ENCODE results near the gene CCR1.

CCR1 gene

GRCh38 chr3:46183330-46183729 lies 24.8 kb downstream of the CCR1 start:
- Histone ChIP-seq H4K8ac (ENCODE audit: low read depth, low read length) (no peak overlapping the region), H3K14ac (ENCODE audit: low read length) (no peak overlapping the region), H3K79me1 (ENCODE audit: low read length) (no peaks in the 10 kb centered on the region), H3K27me3 (ENCODE audit: insufficient read depth, low read length) (no peaks in the 10 kb centered on the region), H3K4me3 (ENCODE audit: low read depth, low read length) (no peak overlapping the region), H3K27ac (ENCODE audit: low read depth, low read length) (no peak overlapping the region), H3K4me2 (ENCODE audit: low read length) (no peak overlapping the region), H3K23ac (ENCODE audit: low read length) (no peak overlapping the region), H3K9me3 (ENCODE audit: insufficient read depth, low read depth, low read length) (peaks cover 8% of the 10 kb centered on the region), H2AFZ (ENCODE audit: insufficient read depth, low read length, poor library complexity) (no peak overlapping the region), H4K91ac (ENCODE audit: low read depth, low read length) (no peak overlapping the region), H3K9ac (ENCODE audit: low read length) (no peak overlapping the region), H3K4ac (ENCODE audit: low read depth, low read length) (no peak overlapping the region), H2BK120ac (ENCODE audit: insufficient read depth, low read length, poor library complexity) (no peak overlapping the region), H3K4me1 (ENCODE audit: control insufficient read depth in 1 of 2, insufficient read depth in 2 of 2, low read length in 2 of 2) (peaks cover 0 to 2% of the 10 kb centered on the region in 2 experiments), H3K18ac (ENCODE audit: low read length) (no peak overlapping the region), H2BK12ac (ENCODE audit: low read length) (no peak overlapping the region), H2AK5ac (ENCODE audit: low read length) (no peak overlapping the region), H3K36me3 (ENCODE audit: control insufficient read depth in 1 of 2, insufficient read depth in 2 of 2, low read length in 2 of 2) (no peaks in the 10 kb centered on the region), H4K12ac (ENCODE audit: low read depth, low read length) (no peak overlapping the region), H3K79me2 (ENCODE audit: control insufficient read depth, insufficient read depth, low read length, poor library complexity) (no peaks in the 10 kb centered on the region), H2BK5ac (ENCODE audit: low read depth, low read length, poor library complexity) (no peak overlapping the region)
- WGBS (ENCODE audit: extremely low coverage, insufficient coverage, insufficient read length): no CpG with 5 or more reads among the region's 5 CpGs
- no peak for DNase-seq

DNA sequence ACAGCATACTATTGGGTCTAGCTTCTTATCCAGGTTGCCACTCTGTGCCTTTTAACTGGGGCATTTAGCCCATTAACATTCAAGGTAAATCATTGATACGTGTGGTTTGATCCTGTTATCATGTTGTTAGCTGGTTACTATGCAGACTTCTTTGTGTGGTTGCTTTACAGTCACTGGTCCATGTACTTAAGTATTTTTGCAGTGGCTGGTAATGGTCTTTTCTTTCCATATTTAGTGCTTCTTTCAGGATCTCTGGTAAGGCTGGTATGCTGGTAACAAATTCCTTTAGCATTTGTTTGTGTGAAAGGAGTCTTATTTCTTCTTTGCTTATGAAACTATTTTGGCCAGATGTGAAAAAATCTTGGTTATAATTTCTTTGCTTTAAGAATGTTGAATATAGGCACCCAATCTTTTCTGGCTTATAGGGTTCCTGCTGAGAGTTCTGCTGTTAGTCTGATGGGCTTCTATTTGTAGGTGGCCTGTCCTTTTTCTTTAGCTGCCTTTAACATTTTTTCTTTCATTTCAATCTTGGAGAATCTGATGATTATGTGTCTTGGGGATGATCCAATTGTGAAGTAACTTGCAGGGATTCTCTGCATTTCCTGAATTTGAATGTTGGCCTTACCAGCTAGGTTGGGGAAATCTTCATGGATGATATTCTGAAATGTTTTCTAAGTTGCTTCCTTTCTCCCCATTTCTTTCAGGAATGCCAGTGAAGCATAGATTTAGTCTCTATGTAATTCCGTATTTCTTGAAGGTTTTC lies 39.3 kb downstream of the CCR1 start:
- WGBS (ENCODE audit: extremely low coverage, insufficient coverage, insufficient read length): no CpG with 5 or more reads among the region's 2 CpGs
- Histone ChIP-seq H3K4ac (ENCODE audit: low read depth, low read length) (no peak overlapping the region), H3K23ac (ENCODE audit: low read length) (no peak overlapping the region), H3K27me3 (ENCODE audit: insufficient read depth, low read length) (no peaks in the 10 kb centered on the region), H2BK12ac (ENCODE audit: low read length) (no peak overlapping the region), H3K79me2 (ENCODE audit: control insufficient read depth, insufficient read depth, low read length, poor library complexity) (peaks cover 3% of the 10 kb centered on the region), H2BK120ac (ENCODE audit: insufficient read depth, low read length, poor library complexity) (no peak overlapping the region), H2AFZ (ENCODE audit: insufficient read depth, low read length, poor library complexity) (no peak overlapping the region), H3K27ac (ENCODE audit: low read depth, low read length) (no peak overlapping the region), H2BK5ac (ENCODE audit: low read depth, low read length, poor library complexity) (no peak overlapping the region), H3K18ac (ENCODE audit: low read length) (no peak overlapping the region), H2AK5ac (ENCODE audit: low read length) (no peak overlapping the region), H3K9me3 (ENCODE audit: insufficient read depth, low read depth, low read length) (no peaks in the 10 kb centered on the region), H3K4me3 (ENCODE audit: low read depth, low read length) (no peak overlapping the region), H4K91ac (ENCODE audit: low read depth, low read length) (no peak overlapping the region), H3K9ac (ENCODE audit: low read length) (no peak overlapping the region), H3K36me3 (ENCODE audit: control insufficient read depth in 1 of 2, insufficient read depth in 2 of 2, low read length in 2 of 2) (no peaks in the 10 kb centered on the region), H3K4me1 (ENCODE audit: control insufficient read depth in 1 of 2, insufficient read depth in 2 of 2, low read length in 2 of 2) (peaks cover 3 to 6% of the 10 kb centered on the region in 2 experiments), H4K8ac (ENCODE audit: low read depth, low read length) (no peak overlapping the region), H3K4me2 (ENCODE audit: low read length) (no peak overlapping the region), H3K14ac (ENCODE audit: low read length) (no peak overlapping the region), H3K79me1 (ENCODE audit: low read length) (peaks cover 4% of the 10 kb centered on the region), H4K12ac (ENCODE audit: low read depth, low read length) (no peak overlapping the region)
- DNase-seq: peak in 1 of 2 donors; percentile 30

DNA sequence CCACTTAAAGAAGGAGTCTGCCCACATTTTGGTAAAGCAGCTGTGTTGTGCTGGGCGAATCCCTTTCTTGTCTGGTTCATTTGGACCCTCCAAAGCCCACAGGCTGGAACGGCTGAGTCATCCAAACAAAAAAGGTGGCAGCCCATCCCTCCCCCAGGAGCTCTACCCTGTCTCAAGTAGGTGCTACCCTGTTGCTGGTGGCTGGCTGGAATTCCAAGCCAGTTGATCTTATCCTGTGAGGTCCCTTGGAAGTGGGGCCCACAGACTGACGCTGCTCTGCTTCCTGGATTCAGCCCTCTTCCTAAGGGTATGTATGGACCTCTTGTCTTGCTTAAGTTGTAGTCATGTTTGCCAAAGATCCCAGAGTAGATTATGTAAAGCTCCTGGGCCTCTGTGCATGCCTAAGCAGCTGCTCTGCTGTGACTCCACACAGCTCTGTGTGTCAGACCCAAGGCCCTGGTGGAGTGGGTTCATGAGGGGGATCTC lies 44.5 kb downstream of the CCR1 start:
- H3K18ac ChIP-seq (ENCODE audit: low read length): peak overlapping the region; percentile 49
- peak overlapping the region; percentile 99 for H4K91ac ChIP-seq (ENCODE audit: low read depth, low read length)
- peak overlapping the region; percentile 31 for H4K12ac ChIP-seq (ENCODE audit: low read depth, low read length)
- no peaks in the 10 kb centered on the region for H3K27me3 ChIP-seq (ENCODE audit: insufficient read depth, low read length)
- peak overlapping the region; percentile 96 for H2BK5ac ChIP-seq (ENCODE audit: low read depth, low read length, poor library complexity)
- H3K9me3 ChIP-seq (ENCODE audit: insufficient read depth, low read depth, low read length): no peaks in the 10 kb centered on the region
- no peak overlapping the region for H3K23ac ChIP-seq (ENCODE audit: low read length)
- no peak overlapping the region for H3K9ac ChIP-seq (ENCODE audit: low read length)
- no peak overlapping the region for H3K4ac ChIP-seq (ENCODE audit: low read depth, low read length)
- peak overlapping the region; percentile 89 for H3K14ac ChIP-seq (ENCODE audit: low read length)
- peak overlapping the region; percentile 89 for H3K27ac ChIP-seq (ENCODE audit: low read depth, low read length)
- H3K4me2 ChIP-seq (ENCODE audit: low read length): peak overlapping the region; percentile 45
- peak overlapping the region; percentile 63 for H2AFZ ChIP-seq (ENCODE audit: insufficient read depth, low read length, poor library complexity)
- peaks cover 21% of the 10 kb centered on the region for H3K79me1 ChIP-seq (ENCODE audit: low read length)
- H2BK12ac ChIP-seq (ENCODE audit: low read length): peak overlapping the region; percentile 70
- H2BK120ac ChIP-seq (ENCODE audit: insufficient read depth, low read length, poor library complexity): peak overlapping the region; percentile 93
- peak; percentile 98 to 99 for DNase-seq
- H3K79me2 ChIP-seq (ENCODE audit: control insufficient read depth, insufficient read depth, low read length, poor library complexity): peaks cover 5% of the 10 kb centered on the region
- no CpG with 5 or more reads among the region's 3 CpGs for WGBS (ENCODE audit: extremely low coverage, insufficient coverage, insufficient read length)
- no peaks in the 10 kb centered on the region for H3K36me3 ChIP-seq (ENCODE audit: control insufficient read depth in 1 of 2, insufficient read depth in 2 of 2, low read length in 2 of 2)
- peak overlapping the region; percentile 82 for H4K8ac ChIP-seq (ENCODE audit: low read depth, low read length)
- H3K4me1 ChIP-seq (ENCODE audit: control insufficient read depth in 1 of 2, insufficient read depth in 2 of 2, low read length in 2 of 2): peaks cover 17 to 20% of the 10 kb centered on the region in 2 experiments
- no peak overlapping the region for H2AK5ac ChIP-seq (ENCODE audit: low read length)
- H3K4me3 ChIP-seq (ENCODE audit: low read depth, low read length): no peak overlapping the region

DNA sequence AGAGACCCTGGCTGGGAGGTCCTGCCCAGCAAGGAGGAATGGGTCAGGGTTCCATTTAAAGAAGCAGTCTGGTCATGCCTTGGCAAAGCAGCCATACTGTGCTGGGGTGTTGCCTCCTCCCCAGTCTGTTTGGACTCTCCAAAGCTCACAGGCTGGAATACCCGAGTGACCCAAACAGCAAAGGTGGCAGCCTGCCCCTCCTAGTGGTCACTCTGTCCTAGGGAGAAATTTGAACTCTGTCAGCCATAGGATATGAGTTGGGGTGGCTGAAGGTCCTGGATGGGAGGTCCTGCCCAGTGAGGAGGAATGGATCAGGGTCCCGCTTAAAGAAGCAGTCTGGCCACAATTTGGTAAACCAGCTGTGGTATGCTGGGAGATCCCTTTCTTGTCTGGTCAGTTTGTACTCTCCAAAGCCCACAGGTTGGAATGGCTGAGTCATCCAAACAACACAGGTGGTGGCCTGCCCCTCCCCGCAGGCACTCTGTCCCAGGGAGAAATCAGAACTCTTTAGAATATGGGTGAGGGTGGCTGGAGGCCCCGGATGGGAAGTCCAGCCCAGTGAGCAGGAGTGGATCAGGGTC lies 45.0 kb downstream of the CCR1 start:
- Histone ChIP-seq H2AFZ (ENCODE audit: insufficient read depth, low read length, poor library complexity) (no peak overlapping the region), H3K79me1 (ENCODE audit: low read length) (peaks cover 21% of the 10 kb centered on the region), H3K36me3 (ENCODE audit: control insufficient read depth in 1 of 2, insufficient read depth in 2 of 2, low read length in 2 of 2) (no peaks in the 10 kb centered on the region), H3K9ac (ENCODE audit: low read length) (no peak overlapping the region), H3K27me3 (ENCODE audit: insufficient read depth, low read length) (no peaks in the 10 kb centered on the region), H4K12ac (ENCODE audit: low read depth, low read length) (no peak overlapping the region), H3K4me1 (ENCODE audit: control insufficient read depth in 1 of 2, insufficient read depth in 2 of 2, low read length in 2 of 2) (peaks cover 17 to 20% of the 10 kb centered on the region in 2 experiments), H4K91ac (ENCODE audit: low read depth, low read length) (peak overlapping the region; percentile 99), H3K79me2 (ENCODE audit: control insufficient read depth, insufficient read depth, low read length, poor library complexity) (peaks cover 5% of the 10 kb centered on the region), H3K4ac (ENCODE audit: low read depth, low read length) (peak overlapping the region; percentile 80), H2BK120ac (ENCODE audit: insufficient read depth, low read length, poor library complexity) (peak overlapping the region; percentile 93), H3K4me3 (ENCODE audit: low read depth, low read length) (no peak overlapping the region), H3K27ac (ENCODE audit: low read depth, low read length) (peak overlapping the region; percentile 89), H3K4me2 (ENCODE audit: low read length) (peak overlapping the region; percentile 45), H2BK5ac (ENCODE audit: low read depth, low read length, poor library complexity) (peak overlapping the region; percentile 96), H2BK12ac (ENCODE audit: low read length) (peak overlapping the region; percentile 70), H3K9me3 (ENCODE audit: insufficient read depth, low read depth, low read length) (no peaks in the 10 kb centered on the region), H3K18ac (ENCODE audit: low read length) (peak overlapping the region; percentile 91), H3K14ac (ENCODE audit: low read length) (peak overlapping the region; percentile 89), H2AK5ac (ENCODE audit: low read length) (peak overlapping the region; percentile 26), H4K8ac (ENCODE audit: low read depth, low read length) (peak overlapping the region; percentile 82), H3K23ac (ENCODE audit: low read length) (no peak overlapping the region)
- WGBS (ENCODE audit: extremely low coverage, insufficient coverage, insufficient read length): no CpG with 5 or more reads among the region's 4 CpGs
- peak; percentile 99 for DNase-seq

Data from trophoblast cell (in vitro differentiated cells and primary cell).